ENCODE data around the gene FGF19. TPM values are rescaled to one million over a fixed set of nuclear protein-coding genes. Genes with fewer than 3 reads are reported as not detected.

FGF19 gene
- total RNA-seq, 2 experiments from 2014 or later: 0.10 TPM; not detected in 1

- Mint-ChIP-seq H3K27me3 (ENCODE audit: low read depth) (peaks cover 20% of the 10 kb centered on the region), H3K27ac (no peak overlapping the region), H3K9me3 (peaks cover 2% of the 10 kb centered on the region), H3K4me3 (no peak overlapping the region), H3K36me3 (ENCODE audit: low read depth) (peaks cover 1% of the 10 kb centered on the region), H3K4me1 (ENCODE audit: low read depth) (peaks cover 11% of the 10 kb centered on the region)
- intact Hi-C loops (cut with micrococcal nuclease): no loop called here
- no peak for DNase-seq
- CTCF ChIA-PET: interaction anchor here (1.6 kb wide), 1 partner anchor 47 kb away, joined by 3 read pairs; no protein-coding TSS in a partner anchor
Observed at GRCh38 chr11:69715446-69715845, 11.6 kb upstream of the FGF19 start.

DNA sequence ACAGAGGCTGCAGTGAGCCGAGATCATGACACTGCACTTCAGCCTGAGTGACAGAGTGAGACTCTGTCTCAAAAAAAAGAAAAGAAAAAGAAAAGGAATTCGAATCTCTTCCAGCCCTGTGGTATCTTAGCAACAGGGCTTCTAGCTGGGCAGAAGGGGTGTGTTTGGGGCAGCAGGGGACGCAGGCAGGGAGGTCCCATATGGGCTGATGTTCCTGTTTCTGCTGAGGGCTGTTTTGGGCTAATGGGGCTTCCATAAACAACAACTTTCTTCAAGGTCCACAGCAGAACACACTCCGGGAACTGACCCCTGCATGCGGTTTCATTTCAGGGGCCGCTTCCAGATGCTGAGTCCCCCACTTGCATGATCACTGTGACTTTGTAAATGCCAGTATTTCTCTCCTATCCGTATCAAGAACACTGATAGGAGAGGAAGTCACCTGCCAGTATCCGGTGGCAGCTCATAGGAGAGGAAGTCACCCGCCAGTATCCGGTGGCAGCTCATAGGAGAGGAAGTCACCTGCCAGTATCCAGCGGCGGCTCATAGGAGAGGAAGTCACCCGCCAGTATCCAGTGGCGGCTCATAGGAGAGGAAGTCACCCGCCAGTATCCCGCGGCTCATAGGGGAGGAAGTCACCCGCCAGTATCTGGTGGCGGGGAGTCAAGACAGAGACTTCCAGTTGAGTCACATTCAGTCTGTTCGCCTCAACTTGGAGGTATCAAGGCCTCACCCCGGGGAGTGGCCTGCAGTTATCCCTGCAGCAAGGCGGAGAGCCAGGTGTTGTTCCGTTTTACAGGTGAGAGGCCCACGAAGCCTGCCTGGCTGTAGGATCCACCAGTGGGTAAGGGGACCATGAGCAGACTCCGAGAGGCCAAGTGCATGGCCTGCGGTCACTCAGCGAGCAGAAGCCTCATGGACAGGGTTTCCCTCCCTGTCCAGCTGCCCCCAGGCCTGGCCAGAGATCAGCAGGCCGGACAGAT lies 8.3 kb upstream of the FGF19 start:
- H3K4me3 Mint-ChIP-seq: peak overlapping the region; percentile 41
- intact Hi-C loops (cut with micrococcal nuclease): no loop called here
- H3K4me1 Mint-ChIP-seq (ENCODE audit: low read depth): peaks cover 11% of the 10 kb centered on the region
- H3K27ac Mint-ChIP-seq: no peak overlapping the region
- DNase-seq: peak; percentile 72
- CTCF ChIA-PET: interaction anchor here (0.5 to 0.7 kb wide), 3 partner anchors 21 to 1832 kb away, joined by 3 to 4 read pairs (median 3); no protein-coding TSS in a partner anchor
- peaks cover 2% of the 10 kb centered on the region for H3K9me3 Mint-ChIP-seq
- H3K27me3 Mint-ChIP-seq (ENCODE audit: low read depth): peaks cover 6% of the 10 kb centered on the region
- peaks cover 1% of the 10 kb centered on the region for H3K36me3 Mint-ChIP-seq (ENCODE audit: low read depth)

- Mint-ChIP-seq H3K27me3 (ENCODE audit: low read depth) (peaks cover 15% of the 10 kb centered on the region), H3K4me1 (ENCODE audit: low read depth) (peaks cover 15% of the 10 kb centered on the region), H3K36me3 (ENCODE audit: low read depth) (peaks cover 1% of the 10 kb centered on the region), H3K9me3 (peaks cover 2% of the 10 kb centered on the region), H3K27ac (no peak overlapping the region), H3K4me3 (no peak overlapping the region)
- DNase-seq: no peak
- intact Hi-C loops (cut with micrococcal nuclease): loop anchor here (5.0 kb wide), 1 partner anchor 93 kb away; no protein-coding TSS in a partner anchor
- CTCF ChIA-PET: interaction anchor here (0.9 to 1.0 kb wide), 2 partner anchors 10 to 34 kb away, joined by 3 read pairs; no protein-coding TSS in a partner anchor
Observed at GRCh38 chr11:69708736-69709401, 5.0 kb upstream of the FGF19 start.

DNA sequence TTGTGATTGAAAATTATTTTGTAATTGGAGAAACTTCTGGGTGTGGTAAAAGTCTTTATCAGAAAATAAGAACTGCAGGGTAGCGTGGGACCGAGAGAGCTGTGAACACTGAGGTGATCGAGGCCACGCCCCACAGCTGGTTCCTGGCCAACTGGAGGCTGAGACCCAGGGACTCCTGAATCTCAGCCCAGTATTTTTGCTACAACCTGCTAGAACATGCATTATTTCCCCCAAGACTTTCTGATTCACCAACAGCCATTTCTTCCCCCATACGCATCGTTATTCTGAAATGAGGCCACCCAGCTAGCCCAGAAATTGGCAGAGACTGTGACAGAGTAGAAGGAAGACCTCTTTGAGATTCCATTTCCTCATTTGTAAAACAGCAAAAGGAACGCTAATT lies 3.4 kb upstream of the FGF19 start:
- no peak overlapping the region for H3K27ac Mint-ChIP-seq
- no peak for DNase-seq
- intact Hi-C loops (cut with micrococcal nuclease): loop anchor here (5.0 kb wide), 1 partner anchor 95 kb away; no protein-coding TSS in a partner anchor
- peaks cover 23% of the 10 kb centered on the region for H3K27me3 Mint-ChIP-seq (ENCODE audit: low read depth)
- peaks cover 16% of the 10 kb centered on the region for H3K4me1 Mint-ChIP-seq (ENCODE audit: low read depth)
- no peak overlapping the region for H3K4me3 Mint-ChIP-seq
- CTCF ChIA-PET: interaction anchor here (0.6 kb wide), 1 partner anchor 493 kb away, joined by 3 read pairs; no protein-coding TSS in a partner anchor
- H3K9me3 Mint-ChIP-seq: no peaks in the 10 kb centered on the region
- no peaks in the 10 kb centered on the region for H3K36me3 Mint-ChIP-seq (ENCODE audit: low read depth)

DNA sequence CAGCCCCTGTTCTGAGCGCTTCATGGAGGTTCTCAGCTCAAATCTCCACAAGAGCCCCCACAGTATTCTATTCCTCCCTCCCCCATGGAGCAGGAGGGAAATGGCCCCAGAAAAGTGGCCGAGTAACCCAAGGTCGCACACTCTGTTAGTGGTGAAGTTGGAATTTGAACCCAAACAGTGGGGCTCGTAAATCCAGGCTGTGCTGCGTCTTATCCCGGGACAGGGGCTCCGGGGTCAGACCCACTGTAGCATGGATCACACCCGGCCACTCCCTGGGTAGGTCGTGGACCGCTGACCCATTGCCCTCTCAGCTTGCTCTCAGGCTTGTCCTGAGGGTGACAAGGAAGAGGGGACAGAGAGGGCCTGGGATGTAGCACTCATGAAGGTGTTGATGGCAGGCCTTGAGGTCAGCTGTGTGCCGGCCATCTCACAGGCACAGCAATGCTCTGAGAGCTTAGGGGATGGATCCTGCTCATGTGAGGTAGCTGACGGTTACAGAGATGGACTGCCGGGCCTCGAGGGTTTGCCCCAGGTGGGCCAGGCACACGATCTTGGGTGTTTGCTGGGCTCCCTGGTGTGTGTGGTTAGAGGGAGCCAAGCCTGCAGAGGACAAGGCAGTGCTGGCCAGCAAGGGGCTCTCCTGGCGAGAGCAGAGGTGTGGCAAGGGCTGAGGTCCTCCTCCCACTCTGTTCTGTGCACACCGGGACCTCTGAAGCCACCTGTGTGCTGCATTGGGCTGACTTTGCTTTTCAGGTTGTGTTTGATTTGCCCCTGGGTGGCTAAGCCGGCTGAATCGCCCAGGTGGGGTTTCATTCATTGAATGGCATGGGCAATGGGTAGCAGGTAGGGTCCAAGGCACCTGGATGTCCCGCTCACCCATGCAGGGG lies 2.3 kb upstream of the FGF19 start:
- no peaks in the 10 kb centered on the region for H3K36me3 Mint-ChIP-seq (ENCODE audit: low read depth)
- H3K4me1 Mint-ChIP-seq (ENCODE audit: low read depth): peaks cover 8% of the 10 kb centered on the region
- H3K9me3 Mint-ChIP-seq: no peaks in the 10 kb centered on the region
- no peak overlapping the region for H3K4me3 Mint-ChIP-seq
- intact Hi-C loops (cut with micrococcal nuclease): loop anchor here (5.0 kb wide), 1 partner anchor 96 kb away; no protein-coding TSS in a partner anchor
- no peak overlapping the region for H3K27ac Mint-ChIP-seq
- CTCF ChIA-PET: interaction anchor here (0.8 kb wide), 1 partner anchor 413 kb away, joined by 3 read pairs; no protein-coding TSS in a partner anchor
- H3K27me3 Mint-ChIP-seq (ENCODE audit: low read depth): peaks cover 27% of the 10 kb centered on the region
- DNase-seq: no peak

DNA sequence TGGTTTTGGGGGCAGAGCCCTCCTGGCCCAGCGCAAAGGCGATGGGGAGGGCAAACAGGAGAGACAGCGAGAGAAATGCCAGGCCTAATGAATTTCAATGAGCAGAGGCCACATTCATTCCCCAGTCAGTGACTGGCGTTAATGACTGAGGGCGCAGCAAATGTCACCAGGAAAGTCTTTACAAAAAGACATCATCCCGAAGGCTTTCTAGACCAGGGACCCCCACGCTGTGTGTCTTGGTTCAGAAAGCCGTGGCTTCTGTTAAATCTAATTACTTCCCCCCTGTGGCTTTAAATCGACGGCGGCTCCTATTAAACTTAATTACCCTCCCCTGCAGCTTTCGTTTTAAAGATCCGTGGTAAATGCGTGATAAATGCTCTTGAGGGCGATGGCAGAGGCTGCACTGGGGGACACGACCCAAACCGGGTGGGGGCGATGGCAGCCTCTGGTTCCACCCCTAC lies 1.6 kb upstream of the FGF19 start:
- intact Hi-C loops (cut with micrococcal nuclease): loop anchor here (5.0 kb wide), 1 partner anchor 97 kb away; no protein-coding TSS in a partner anchor
- Mint-ChIP-seq H3K4me3 (no peak overlapping the region), H3K36me3 (ENCODE audit: low read depth) (no peaks in the 10 kb centered on the region), H3K27ac (no peak overlapping the region), H3K9me3 (no peaks in the 10 kb centered on the region), H3K27me3 (ENCODE audit: low read depth) (peaks cover 28% of the 10 kb centered on the region), H3K4me1 (ENCODE audit: low read depth) (peaks cover 8% of the 10 kb centered on the region)
- CTCF ChIA-PET: interaction anchor here (0.6 to 1.0 kb wide), 2 partner anchors 16 to 185 kb away, joined by 3 to 6 read pairs; no protein-coding TSS in a partner anchor
- DNase-seq: no peak

DNA sequence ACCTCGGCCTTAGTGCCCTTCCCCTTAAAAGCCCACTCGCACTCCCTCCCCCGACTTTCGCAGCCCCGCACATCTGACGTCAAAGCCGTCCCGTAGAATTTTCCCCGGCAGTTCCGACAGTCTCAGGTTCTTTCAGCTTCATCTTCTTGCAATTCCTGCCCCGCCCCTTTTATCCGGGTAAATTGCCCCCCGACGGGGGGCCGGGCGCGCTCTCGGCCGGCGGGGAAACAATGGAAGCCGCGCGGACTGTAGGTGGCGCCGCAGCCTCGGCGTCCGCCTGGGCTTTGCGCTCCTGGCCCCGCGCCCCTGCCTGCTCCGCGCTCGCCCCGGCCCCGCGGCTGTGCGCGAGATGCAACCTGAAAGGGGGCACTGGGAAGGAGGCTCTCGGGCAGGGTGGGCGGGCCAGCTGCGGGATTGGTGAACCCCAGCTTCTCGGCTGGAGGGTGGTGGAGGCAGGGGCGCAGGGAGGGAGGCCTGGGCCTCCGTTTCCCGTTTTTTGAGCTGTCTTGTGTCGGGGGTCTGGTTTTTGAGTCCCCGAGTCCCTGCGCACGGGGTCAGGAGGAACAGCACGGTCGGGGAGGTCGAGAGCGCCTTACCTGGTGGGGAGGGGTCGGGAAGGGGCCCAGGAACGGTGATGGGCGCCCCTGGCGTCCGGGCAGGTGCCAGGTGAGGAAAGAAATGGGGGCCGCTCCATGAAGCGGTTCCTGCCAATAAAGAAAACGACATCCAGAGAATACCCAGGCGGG lies 859 bp upstream of the FGF19 start:
- Mint-ChIP-seq H3K4me1 (ENCODE audit: low read depth) (peaks cover 8% of the 10 kb centered on the region), H3K36me3 (ENCODE audit: low read depth) (no peaks in the 10 kb centered on the region), H3K4me3 (peak overlapping the region; percentile 49), H3K27me3 (ENCODE audit: low read depth) (peaks cover 29% of the 10 kb centered on the region), H3K27ac (no peak overlapping the region), H3K9me3 (no peaks in the 10 kb centered on the region)
- intact Hi-C loops (cut with micrococcal nuclease): loop anchor here (1.0 to 5.0 kb wide), 3 partner anchors 98 to 184 kb away; no protein-coding TSS in a partner anchor
- DNase-seq: peak; percentile 23
- CTCF ChIA-PET: interaction anchor here (0.6 to 1.0 kb wide), 2 partner anchors 17 to 185 kb away, joined by 3 to 6 read pairs; no protein-coding TSS in a partner anchor

DNA sequence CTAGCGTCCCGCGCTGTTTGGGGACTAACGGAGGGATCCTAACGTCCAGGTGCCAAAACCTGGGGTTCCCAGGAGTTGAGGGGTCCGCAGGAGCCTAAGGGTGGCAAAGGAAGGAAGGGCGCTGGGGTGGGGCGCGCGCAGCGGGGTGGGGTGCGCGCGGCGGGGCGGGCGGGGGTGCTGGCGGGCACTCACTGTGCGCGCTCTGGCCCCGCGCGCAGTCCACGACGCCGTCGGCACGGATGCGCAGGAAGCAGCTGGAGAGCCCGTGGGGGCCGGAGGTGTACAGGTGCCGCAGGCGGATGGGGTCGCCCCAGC lies 412 bp downstream of the FGF19 start:
- H3K36me3 Mint-ChIP-seq (ENCODE audit: low read depth): no peaks in the 10 kb centered on the region
- CTCF ChIA-PET: no interaction called here
- peaks cover 8% of the 10 kb centered on the region for H3K4me1 Mint-ChIP-seq (ENCODE audit: low read depth)
- H3K9me3 Mint-ChIP-seq: no peaks in the 10 kb centered on the region
- H3K27me3 Mint-ChIP-seq (ENCODE audit: low read depth): peaks cover 39% of the 10 kb centered on the region
- H3K27ac Mint-ChIP-seq: no peak overlapping the region
- DNase-seq: no peak
- H3K4me3 Mint-ChIP-seq: no peak overlapping the region
- intact Hi-C loops (cut with micrococcal nuclease): loop anchor here (5.0 kb wide), 1 partner anchor 139 kb away; no protein-coding TSS in a partner anchor

DNA sequence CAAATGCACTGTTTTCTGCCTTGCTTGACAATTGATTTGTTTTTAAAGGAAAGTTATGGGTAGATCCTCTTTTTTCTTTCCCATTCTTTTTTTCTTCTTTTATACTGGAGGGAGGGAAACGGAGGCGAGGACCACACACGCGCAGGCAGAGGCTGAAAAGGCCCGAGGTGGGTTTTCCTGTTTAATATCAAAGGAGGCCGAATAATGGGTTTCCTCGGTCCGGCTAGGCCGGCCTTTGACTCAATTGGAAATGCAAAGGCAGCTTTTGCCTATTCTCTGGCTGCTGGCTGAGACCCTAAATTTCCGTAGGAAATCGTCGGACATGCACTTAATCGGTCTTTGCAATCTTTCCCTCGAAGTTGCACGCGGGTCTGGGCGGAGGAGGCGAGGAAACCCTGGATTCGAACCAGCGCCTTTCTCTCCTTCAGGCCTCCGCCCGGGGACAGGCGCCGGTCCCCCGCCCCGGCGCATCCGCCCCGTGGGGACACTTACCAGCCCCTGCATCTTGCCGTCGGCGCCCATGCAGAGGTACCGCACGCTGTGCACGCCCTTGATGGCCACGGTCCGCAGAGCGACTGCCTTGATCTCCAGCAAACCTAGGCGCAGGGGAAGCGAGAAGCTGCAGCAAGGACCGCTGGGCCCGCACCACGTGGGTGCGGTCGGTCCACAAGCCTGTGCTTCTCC lies 911 bp downstream of the FGF19 start:
- Mint-ChIP-seq H3K27ac (no peak overlapping the region), H3K27me3 (ENCODE audit: low read depth) (peaks cover 41% of the 10 kb centered on the region), H3K4me1 (ENCODE audit: low read depth) (peaks cover 8% of the 10 kb centered on the region), H3K36me3 (ENCODE audit: low read depth) (no peaks in the 10 kb centered on the region), H3K4me3 (no peak overlapping the region), H3K9me3 (no peaks in the 10 kb centered on the region)
- CTCF ChIA-PET: no interaction called here
- intact Hi-C loops (cut with micrococcal nuclease): loop anchor here (5.0 kb wide), 1 partner anchor 139 kb away; no protein-coding TSS in a partner anchor
- no peak for DNase-seq

GRCh38 chr11:69702239-69702691 lies 1.6 kb downstream of the FGF19 start:
- Mint-ChIP-seq H3K4me3 (no peak overlapping the region), H3K36me3 (ENCODE audit: low read depth) (no peaks in the 10 kb centered on the region), H3K4me1 (ENCODE audit: low read depth) (peaks cover 8% of the 10 kb centered on the region), H3K9me3 (no peaks in the 10 kb centered on the region), H3K27me3 (ENCODE audit: low read depth) (peaks cover 44% of the 10 kb centered on the region), H3K27ac (no peak overlapping the region)
- CTCF ChIA-PET: no interaction called here
- DNase-seq: no peak
- intact Hi-C loops (cut with micrococcal nuclease): loop anchor here (5.0 kb wide), 1 partner anchor 140 kb away; no protein-coding TSS in a partner anchor

Data from activated naive CD4-positive, alpha-beta T cell treated with anti-CD3 and anti-CD28 coated beads for 36 hours (primary cell).